K562 (cell line): ENCODE data around the gene DTWD2. TPM values are rescaled to one million over a fixed set of nuclear protein-coding genes. Genes with fewer than 3 reads are reported as not detected.

Source experiments
- ATAC-seq: fragments of 200-7000 bp; cut with Tn5 transposase; 3 replicates; pipeline ENCODE4 v1.9.1; 2020; ENCODE audit warnings: moderate library complexity
- BruUV-seq: library from RNA; stranded (reverse); fragments of 400-500 nt; replicated peaks from 2 replicates; lab custom pipeline; 2021; lab: Mats Ljungman, UMichigan
- CTCF ChIA-PET: fragments of 300-600 bp; formaldehyde crosslinking; extraction: SDS; loops from one replicate; lab custom pipeline; 2021; ENCODE audit warnings: low intra/inter-chr PET ratio; lab: Yijun Ruan, JAX
- POLR2A ChIA-PET: fragments of 300-600, 350-650 bp; sonication (Branson Sonifier 250); formaldehyde crosslinking; extraction: SDS; loops from one replicate; lab custom pipeline; 2021; ENCODE audit warnings: antibody characterized with exemption, inconsistent platforms; lab: Yijun Ruan, JAX
- DNase-seq, 4 experiments: peaks; one replicate each; pipeline versions ENCODE4 v3.0.0 to v3.0.0-alpha.2; 2011 to 2018; ENCODE audit warnings: low spot score in 3 of 4, mixed read lengths in 3 of 4; ENCODE audit errors: extremely low read depth in 1 of 4
- FAIRE-seq: peaks from 2 replicates; lab custom pipeline; 2011; peaks lifted over from hg19 to GRCh38; lab: Jason Lieb, UNC
- H2AFZ ChIP-seq: 2 replicates; pipeline ENCODE4 v1.6.0; 2011; ENCODE audit warnings: low read depth, low read length, control low read depth, inconsistent platforms
- H3K27ac ChIP-seq: fragments of 200-600 bp; 3 replicates; pipeline ENCODE4 v1.8.0; 2011; ENCODE audit warnings: low read depth, mild to moderate bottlenecking, control low read depth, inconsistent platforms, low read length, moderate library complexity, mixed read lengths; ENCODE audit errors: extremely low read depth
- H3K27me3 ChIP-seq, 2 experiments: fragments of 300-600 bp in 1 of 2; 2 replicates in 1 of 2; 3 replicates in 1 of 2; pipeline versions ENCODE4 v1.6.0 to v1.8.0; 2011; ENCODE audit warnings: inconsistent platforms in 2 of 2, low read length in 2 of 2, mild to moderate bottlenecking in 1 of 2, mixed read lengths in 1 of 2, moderate library complexity in 1 of 2; ENCODE audit not compliant: control insufficient read depth in 2 of 2, insufficient read depth in 2 of 2
- H3K36me3 ChIP-seq: fragments of 300-600 bp; 3 replicates; pipeline ENCODE4 v1.8.0; 2011; ENCODE audit warnings: mild to moderate bottlenecking, low read length, inconsistent platforms; ENCODE audit not compliant: control insufficient read depth, insufficient read depth
- H3K4me1 ChIP-seq, 2 experiments: fragments of 200-600 bp in 1 of 2; replicated peaks in 1 of 2; 2 replicates in 1 of 2; 3 replicates in 1 of 2; pipeline versions ENCODE4 v1.5.1 to v1.8.0; 2011; ENCODE audit warnings: inconsistent platforms in 2 of 2, low read length in 2 of 2, mild to moderate bottlenecking in 1 of 2, mixed read lengths in 1 of 2, moderate library complexity in 1 of 2; ENCODE audit not compliant: control insufficient read depth in 2 of 2, insufficient read depth in 2 of 2
- H3K4me2 ChIP-seq: 2 replicates; pipeline ENCODE4 v1.6.1; 2011; ENCODE audit warnings: low read length, control low read depth, inconsistent platforms, mixed read lengths; ENCODE audit not compliant: insufficient read depth
- H3K4me3 ChIP-seq: fragments of 200-600 bp; sonication (generic), shearing (Covaris generic); 2 replicates; pipeline ENCODE4 v1.5.1; 2016; ENCODE audit warnings: control low read depth, inconsistent platforms
- H3K79me2 ChIP-seq: fragments of 200-600 bp; 3 replicates; pipeline ENCODE4 v1.8.0; 2011; ENCODE audit warnings: low read length, inconsistent platforms; ENCODE audit not compliant: control insufficient read depth, insufficient read depth
- H3K9ac ChIP-seq, 2 experiments: 2 replicates each; pipeline versions ENCODE4 v1.6.0 to v1.6.1; 2011; ENCODE audit warnings: low read depth in 2 of 2, low read length in 2 of 2, control low read depth in 1 of 2, inconsistent platforms in 1 of 2, mild to moderate bottlenecking in 1 of 2, mixed read lengths in 1 of 2; ENCODE audit not compliant: insufficient read depth in 1 of 2
- H3K9me1 ChIP-seq: one replicate; pipeline ENCODE4 v1.6.0; 2011; ENCODE audit warnings: inconsistent platforms, mild to moderate bottlenecking, low read length, moderate library complexity; ENCODE audit not compliant: control insufficient read depth, insufficient read depth
- H3K9me3 ChIP-seq: replicated peaks from 2 replicates; pipeline ENCODE4 v1.5.1; 2011; ENCODE audit warnings: low read depth, low read length, inconsistent platforms; ENCODE audit not compliant: control insufficient read depth, insufficient read depth
- H4K20me1 ChIP-seq: replicated peaks from 2 replicates; pipeline ENCODE4 v1.6.1; 2011; ENCODE audit warnings: low read length, inconsistent platforms, mixed read lengths; ENCODE audit not compliant: control insufficient read depth, insufficient read depth
- CEBPG ChIP-seq, 3 experiments: fragments of 200-800 bp in 1 of 3; sonication (Bioruptor generic) in 1 of 3; sonication (generic) in 1 of 3; formaldehyde crosslinking in 1 of 3; IDR thresholded peaks in 2 of 3; conservative IDR thresholded peaks in 1 of 3; 2 replicates each; pipeline versions ENCODE4 v1.6.1 to v1.8.0; 2016 to 2022; ENCODE audit warnings: missing compliant biosample characterization in 2 of 3, missing genetic modification characterization in 2 of 3, mild to moderate bottlenecking in 1 of 3, missing genetic modification reagents in 1 of 3
- HMG20B ChIP-seq: fragments of 250-450 bp; sonication (Bioruptor Pico); IDR thresholded peaks from 2 replicates; pipeline ENCODE4 v1.5.0; 2021; ENCODE audit warnings: mild to moderate bottlenecking
- NCOR1 ChIP-seq: fragments of 450-650 bp; IDR thresholded peaks from 2 replicates; pipeline ENCODE4 v1.6.1; 2016; ENCODE audit warnings: mild to moderate bottlenecking, moderate library complexity
- NEUROD1 ChIP-seq: fragments of 150-350 bp; IDR thresholded peaks from 2 replicates; pipeline ENCODE4 v1.6.1; 2014; ENCODE audit warnings: borderline replicate concordance, low read length, low read depth; ENCODE audit not compliant: partially characterized antibody
- NR3C1 ChIP-seq: sonication (generic); formaldehyde crosslinking; IDR thresholded peaks from 2 replicates; pipeline ENCODE4 v1.8.1; 2022; ENCODE audit warnings: missing genetic modification reagents
- RFX5 ChIP-seq: IDR thresholded peaks from 2 replicates; pipeline ENCODE4 v1.6.1; 2011; ENCODE audit warnings: low read depth, mild to moderate bottlenecking, improper control_type of control experiment, low read length
- SNIP1 ChIP-seq: fragments of 450-650 bp; IDR thresholded peaks from 2 replicates; pipeline ENCODE4 v1.7.1; 2017; ENCODE audit warnings: low read depth, mild to moderate bottlenecking
- TRIM24 ChIP-seq, 2 experiments: fragments of 450-650 bp; IDR thresholded peaks; 2 replicates each; pipeline ENCODE4 v1.6.1; 2016
- ZNF121 ChIP-seq: sonication (generic); formaldehyde crosslinking; conservative IDR thresholded peaks from 2 replicates; pipeline ENCODE4 v1.8.0; 2022; ENCODE audit warnings: missing genetic modification reagents
- ZNF23 ChIP-seq: fragments of 250-450 bp; sonication (Bioruptor Pico); IDR thresholded peaks from 2 replicates; pipeline ENCODE4 v1.4.0; 2020; ENCODE audit warnings: mild to moderate bottlenecking
- ZNF707 ChIP-seq: fragments of 250-450 bp; sonication (Bioruptor Pico); conservative IDR thresholded peaks from 2 replicates; pipeline ENCODE4 v1.8.0; 2022; ENCODE audit warnings: inconsistent platforms, mild to moderate bottlenecking, moderate library complexity
- ZNF717 ChIP-seq: fragments of 250-450 bp; sonication (Bioruptor Pico); IDR thresholded peaks from 2 replicates; pipeline ENCODE4 v1.5.0; 2021
- ZNF766 ChIP-seq: fragments of 200-800 bp; sonication (Bioruptor generic); conservative IDR thresholded peaks from 2 replicates; pipeline ENCODE4 v1.6.1; 2016; ENCODE audit warnings: missing genetic modification characterization, missing compliant biosample characterization
- WGBS: fragments of 100-300 bp; shearing (Covaris generic); methylation state at CpG from one replicate; pipeline ENCODE4 v1.1.6; 2016; ENCODE audit warnings: low coverage, mixed read lengths; ENCODE audit not compliant: insufficient coverage; ENCODE audit errors: missing lambda C conversion rate; 5-methylcytosine and 5-hydroxymethylcytosine counted together
- in situ Hi-C: fragments of 300-500 bp; cut with MboI; formaldehyde crosslinking; loops from 4 replicates; pipeline ENCODE4 v1.15.0; 2018; ENCODE audit warnings: inconsistent platforms, mixed read lengths
- intact Hi-C: fragments of 100-400 bp; cut with micrococcal nuclease; formaldehyde crosslinking; loops from 2 replicates; pipeline ENCODE4 v1.14.2; 2022
- polyA plus RNA-seq, 8 experiments: library from polyadenylated mRNA; depleted of rRNA in 4 of 8; stranded (reverse) in 5 of 8; unstranded in 3 of 8; fragments of >200 nt; fragmentation: Nextera tagmentation in 2 of 8; fragmentation: Illumina TruSeq in 1 of 8; extraction: Ambion mirVana in 2 of 8; extraction: Trizol in 1 of 8; gene quantifications; 2 replicates each; pipeline versions ENCODE4 v1.2.1 to v1.2.3, GENCODE V29; 2011 to 2014; ENCODE audit warnings: inconsistent platforms in 1 of 8, missing spikeins in 1 of 8
- total RNA-seq, 7 experiments: library from RNA; depleted of rRNA in 6 of 7; stranded (reverse); fragments of >200 nt in 6 of 7; fragmentation: Illumina TruSeq in 2 of 7; extraction: Trizol in 2 of 7; gene quantifications; 2 replicates each; pipeline versions ENCODE4 v1.2.1 to v1.2.3, GENCODE V29; 2011 to 2021; ENCODE audit warnings: low replicate concordance in 1 of 7
- TF ChIP-seq, protein P1 (sequence below): sonication (generic); formaldehyde crosslinking; IDR thresholded peaks from 2 replicates; pipeline ENCODE4 v1.8.1; 2023; ENCODE audit warnings: missing genetic modification reagents, mild to moderate bottlenecking, borderline replicate concordance

DTWD2 gene
- total and polyA plus RNA-seq, 9 of the 15 experiments (the other 6 are each of a cell fraction or from before 2014, with no cell fraction given) = 0.99 to 10.8 (median 4.1) TPM

DNA sequence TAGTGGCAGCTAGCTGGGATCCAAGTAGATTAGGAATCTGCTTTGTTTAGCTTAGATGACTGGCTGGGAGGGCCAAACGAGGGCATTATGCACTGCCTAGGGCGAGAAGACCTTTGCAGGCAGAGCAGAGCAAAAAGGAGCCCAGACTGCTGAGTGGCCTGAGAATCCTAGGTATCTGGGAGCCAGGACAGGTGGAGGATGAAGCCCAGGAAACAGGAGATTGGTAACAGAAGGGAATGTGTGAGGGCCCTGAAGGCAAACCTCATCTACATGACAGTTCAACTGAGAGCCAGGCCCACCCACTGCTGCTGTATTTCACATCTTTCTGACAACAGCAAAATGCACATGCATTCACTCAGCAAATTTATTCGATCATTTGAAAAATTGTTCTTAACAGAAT, 192.3 kb downstream of the DTWD2 start:
- intact Hi-C loops = loop anchor here (10.0 kb wide), 1 partner anchor 1341 kb away; no protein-coding TSS in a partner anchor
- Histone ChIP-seq H3K4me2 (no peak overlapping the region), H3K36me3 (no peaks in the 10 kb centered on the region), H3K79me2 (no peaks in the 10 kb centered on the region), H3K4me1 (no peaks in the 10 kb centered on the region), H3K27ac (no peak overlapping the region), H2AFZ (no peak overlapping the region), H3K4me3 (no peak overlapping the region), H3K9ac (no peak overlapping the region), H3K9me3 (no peaks in the 10 kb centered on the region), H4K20me1 (no peaks in the 10 kb centered on the region), H3K27me3 (no peaks in the 10 kb centered on the region), H3K9me1 (no peaks in the 10 kb centered on the region)
- FAIRE-seq (no peak), ATAC-seq (no peak), DNase-seq (no peak)
- BruUV-seq = no TSS peak
- POLR2A ChIA-PET = interaction anchor here (0.6 kb wide), 1 partner anchor 1635 kb away, joined by 3 read pairs; no protein-coding TSS in a partner anchor
- CTCF ChIA-PET = interaction anchor here (0.6 kb wide), 1 partner anchor 12 kb away, joined by 3 read pairs; no protein-coding TSS in a partner anchor
- 2% methylated on average over 3 of the region's 3 CpGs for WGBS
- in situ Hi-C loops = no loop called here
- TF ChIP-seq ZNF766 (CRISPR knock-in tag) (no peak), NCOR1 (no peak), ZNF717 (no peak), CEBPG (CRISPR knock-in tag; IDR thresholded peaks at IDR 0.05) (no peak), CEBPG (tag; conservative IDR thresholded peaks at IDR 0.05 in 1 of 2, IDR thresholded peaks at IDR 0.05 in 1 of 2) (no peak), ZNF707 (no peak), NR3C1 (CRISPR knock-in tag) (no peak), NEUROD1 (no peak), HMG20B (CRISPR knock-in tag) (no peak), ZNF23 (CRISPR knock-in tag) (no peak), SNIP1 (no peak), ZNF121 (CRISPR knock-in tag) (no peak), TRIM24 (IDR thresholded peaks at IDR 0.05) (no peak), RFX5 (no peak)
- TF ChIP-seq, protein P1, sequence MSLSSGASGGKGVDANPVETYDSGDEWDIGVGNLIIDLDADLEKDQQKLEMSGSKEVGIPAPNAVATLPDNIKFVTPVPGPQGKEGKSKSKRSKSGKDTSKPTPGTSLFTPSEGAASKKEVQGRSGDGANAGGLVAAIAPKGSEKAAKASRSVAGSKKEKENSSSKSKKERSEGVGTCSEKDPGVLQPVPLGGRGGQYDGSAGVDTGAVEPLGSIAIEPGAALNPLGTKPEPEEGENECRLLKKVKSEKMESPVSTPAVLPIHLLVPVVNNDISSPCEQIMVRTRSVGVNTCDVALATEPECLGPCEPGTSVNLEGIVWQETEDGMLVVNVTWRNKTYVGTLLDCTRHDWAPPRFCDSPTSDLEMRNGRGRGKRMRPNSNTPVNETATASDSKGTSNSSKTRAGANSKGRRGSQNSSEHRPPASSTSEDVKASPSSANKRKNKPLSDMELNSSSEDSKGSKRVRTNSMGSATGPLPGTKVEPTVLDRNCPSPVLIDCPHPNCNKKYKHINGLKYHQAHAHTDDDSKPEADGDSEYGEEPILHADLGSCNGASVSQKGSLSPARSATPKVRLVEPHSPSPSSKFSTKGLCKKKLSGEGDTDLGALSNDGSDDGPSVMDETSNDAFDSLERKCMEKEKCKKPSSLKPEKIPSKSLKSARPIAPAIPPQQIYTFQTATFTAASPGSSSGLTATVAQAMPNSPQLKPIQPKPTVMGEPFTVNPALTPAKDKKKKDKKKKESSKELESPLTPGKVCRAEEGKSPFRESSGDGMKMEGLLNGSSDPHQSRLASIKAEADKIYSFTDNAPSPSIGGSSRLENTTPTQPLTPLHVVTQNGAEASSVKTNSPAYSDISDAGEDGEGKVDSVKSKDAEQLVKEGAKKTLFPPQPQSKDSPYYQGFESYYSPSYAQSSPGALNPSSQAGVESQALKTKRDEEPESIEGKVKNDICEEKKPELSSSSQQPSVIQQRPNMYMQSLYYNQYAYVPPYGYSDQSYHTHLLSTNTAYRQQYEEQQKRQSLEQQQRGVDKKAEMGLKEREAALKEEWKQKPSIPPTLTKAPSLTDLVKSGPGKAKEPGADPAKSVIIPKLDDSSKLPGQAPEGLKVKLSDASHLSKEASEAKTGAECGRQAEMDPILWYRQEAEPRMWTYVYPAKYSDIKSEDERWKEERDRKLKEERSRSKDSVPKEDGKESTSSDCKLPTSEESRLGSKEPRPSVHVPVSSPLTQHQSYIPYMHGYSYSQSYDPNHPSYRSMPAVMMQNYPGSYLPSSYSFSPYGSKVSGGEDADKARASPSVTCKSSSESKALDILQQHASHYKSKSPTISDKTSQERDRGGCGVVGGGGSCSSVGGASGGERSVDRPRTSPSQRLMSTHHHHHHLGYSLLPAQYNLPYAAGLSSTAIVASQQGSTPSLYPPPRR (CRISPR knock-in tag) = no peak
